Psoas muscle (tissue), 8 donors: ENCODE measurements around the gene GOSR2. TPM values are rescaled to one million over a fixed set of nuclear protein-coding genes. Genes with fewer than 3 reads are reported as not detected.

Experiments used
- ATAC-seq, 4 donors: fragments of 200-7000 bp; cut with Tn5 transposase; one replicate each; pipeline ENCODE4 v1.9.1; 2020; ENCODE audit warnings: moderate library complexity in 3 of 4, mild to moderate bottlenecking in 2 of 4
- DNase-seq, 2 donors: peaks; one replicate each; pipeline ENCODE4 v3.0.0-alpha.2; 2020
- H3K27ac ChIP-seq: fragments of 200-600 bp; one replicate; pipeline ENCODE4 v1.8.0; 2022
- H3K27me3 ChIP-seq, 3 donors: fragments of 200-600 bp in 1 of 3; one replicate each; pipeline versions ENCODE4 v1.6.1 to v1.8.0; 2013 to 2022; ENCODE audit warnings: low read length in 2 of 3, mild to moderate bottlenecking in 2 of 3, moderate library complexity in 1 of 3; ENCODE audit not compliant: insufficient read depth in 3 of 3
- H3K36me3 ChIP-seq, 2 donors: fragments of 200-600 bp in 1 of 2; one replicate each; pipeline versions ENCODE4 v1.6.1 to v1.8.0; 2013 to 2022; ENCODE audit warnings: low read depth in 1 of 2, mild to moderate bottlenecking in 1 of 2, moderate library complexity in 1 of 2; ENCODE audit not compliant: insufficient read depth in 1 of 2
- H3K4me1 ChIP-seq: fragments of 200-600 bp; one replicate; pipeline ENCODE4 v1.8.0; 2022
- H3K4me3 ChIP-seq: fragments of 200-600 bp; one replicate; pipeline ENCODE4 v1.8.0; 2022; ENCODE audit warnings: mild to moderate bottlenecking
- H3K9me3 ChIP-seq: fragments of 200-600 bp; one replicate; pipeline ENCODE4 v1.8.0; 2022
- CTCF ChIP-seq: fragments of 200-600 bp; IDR thresholded peaks from one replicate; pipeline ENCODE4 v1.8.0; 2022; ENCODE audit warnings: antibody characterized with exemption
- WGBS, 3 donors: extraction: QIAGEN DNeasy Blood & Tissue Kit; methylation state at CpG; one replicate each; pipeline versions ENCODE4 v1.1.6 to v1.1.7; 2013; 5-methylcytosine and 5-hydroxymethylcytosine counted together
- intact Hi-C, 2 donors: fragments of 100-400 bp; cut with DNase I; formaldehyde crosslinking; loops; one replicate each; pipeline versions ENCODE4 v1.11.0 to v1.14.2; 2022
- polyA plus RNA-seq, 3 donors: library from polyadenylated mRNA; stranded (reverse); fragments of 200-250 nt; gene quantifications; one replicate each; pipeline ENCODE4 v1.2.3, GENCODE V29; 2013
- total RNA-seq, 4 donors: library from RNA; stranded (reverse); fragmentation: NEBNext Ultra II Directional in 2 of 4; extraction: Animal tissue kit (Norgen Biotek cat#: 25700) in 2 of 4; gene quantifications; one replicate each; pipeline versions ENCODE4 v1.2.1 to v1.2.4, GENCODE V29; 2021 to 2023
- donor health status: healthy with polysubstance abuse.
- donor health status: DM: no; HTN: no; CAD: no; lungs with moderate emphysema.
- donor health status: Bipolar disorder and iron deficiency.
- donor health status: healthy.
- donor health status: DM: yes; HTN: yes; CAD: no.
- donor health status: DM: no; HTN: no; CAD: no.
- donor health status: DM: no; HTN: no; CAD: no.
- donor health status: DM: yes; HTN: yes; CAD: no.

The GOSR2 gene
- total and polyA plus RNA-seq, 7 donors = 26.4 to 56.9 (median 44.9) TPM

- ATAC-seq = no peak
- DNase-seq = no peak
- Histone ChIP-seq H3K27ac (no peak overlapping the region), H3K4me1 (peaks cover 14% of the 10 kb centered on the region), H3K4me3 (no peak overlapping the region), H3K27me3 (peaks cover 0 to 3% (median 1%) of the 10 kb centered on the region in 3 donors), H3K9me3 (no peaks in the 10 kb centered on the region), H3K36me3 (peaks cover 0 to 2% of the 10 kb centered on the region in 2 donors)
- intact Hi-C loops = no loop called here
- no peak for TF ChIP-seq CTCF
- WGBS, 3 donors = 69 to 71% (median 71%) methylated on average over 3 of the region's 3 CpGs
Observed at GRCh38 chr17:46947216-46947615, 24.3 kb downstream of the GOSR2 start.

GRCh38 chr17:46948544-46948943, 25.6 kb downstream of the GOSR2 start:
- Histone ChIP-seq H3K4me1 (peaks cover 11% of the 10 kb centered on the region), H3K27me3 (peaks cover 0 to 3% (median 3%) of the 10 kb centered on the region in 3 donors), H3K27ac (no peak overlapping the region), H3K4me3 (no peak overlapping the region), H3K36me3 (peaks cover 0 to 2% of the 10 kb centered on the region in 2 donors), H3K9me3 (no peaks in the 10 kb centered on the region)
- ATAC-seq = no peak
- TF ChIP-seq CTCF = no peak
- DNase-seq = no peak
- intact Hi-C loops = no loop called here
- 93 to 95% (median 93%) methylated on average over 5 of the region's 5 CpGs for WGBS, 3 donors

- Histone ChIP-seq H3K36me3 (peaks cover 0 to 2% of the 10 kb centered on the region in 2 donors), H3K9me3 (no peaks in the 10 kb centered on the region), H3K4me3 (no peak overlapping the region), H3K4me1 (peaks cover under 1% of the 10 kb centered on the region), H3K27ac (no peak overlapping the region), H3K27me3 (peaks cover 0 to 3% (median 3%) of the 10 kb centered on the region in 3 donors)
- TF ChIP-seq CTCF = no peak
- DNase-seq (no peak), ATAC-seq (no peak)
- WGBS, 3 donors = 80 to 83% (median 82%) methylated on average over 11 of the region's 11 CpGs
- intact Hi-C loops = no loop called here
Observed at GRCh38 chr17:46949291-46950174, 26.6 kb downstream of the GOSR2 start.

GRCh38 chr17:46950342-46950996, 27.5 kb downstream of the GOSR2 start:
- 40 to 55% (median 54%) methylated on average over 7 of the region's 7 CpGs for WGBS, 3 donors

More at GRCh38 chr17:46950342-46950996, 27.5 kb downstream of the GOSR2 start:
- no peak overlapping the region for H3K27ac ChIP-seq
- TF ChIP-seq CTCF = no peak
- H3K27me3 ChIP-seq = peaks cover 0 to 3% (median 3%) of the 10 kb centered on the region in 3 donors
- ATAC-seq = peak in 1 of 4 donors; percentile 13
- no peaks in the 10 kb centered on the region for H3K4me1 ChIP-seq
- intact Hi-C loops = no loop called here
- no peaks in the 10 kb centered on the region for H3K9me3 ChIP-seq
- peaks cover 0 to 2% of the 10 kb centered on the region in 2 donors for H3K36me3 ChIP-seq
- no peak overlapping the region for H3K4me3 ChIP-seq
- no peak for DNase-seq
